Measurements from ENCODE around the gene GLB1L2. TPM values are rescaled to one million over a fixed set of nuclear protein-coding genes. Genes with fewer than 3 reads are reported as not detected.
A peak's percentile ranks its signal among the peaks of the same experiment; 100 is the strongest.
"Not testable (repeated sequence)": the region's sequence is repeated elsewhere in the genome, so short reads cannot be mapped to it uniquely, and the experiment has no call there.

Gene GLB1L2
- polyA plus RNA-seq (2013, experiment 1 of 4): 5.1 TPM
- polyA plus RNA-seq (2013, experiment 2 of 4): 5.1 TPM
- 4.1 TPM for polyA plus RNA-seq (2013, experiment 3 of 4)
- polyA plus RNA-seq (2013, experiment 4 of 4): 4.6 TPM

- 1% methylated on average over 67 to 73 of the region's 80 CpGs for WGBS, 2 experiments
- Histone ChIP-seq H3K36me3 (ENCODE audit: control insufficient read depth, insufficient read depth, low read length) (no peaks in the 10 kb centered on the region), H3K27ac (ENCODE audit: insufficient read depth, low read depth, low read length, poor library complexity, severe bottlenecking) (no peak within 1 kb of the TSS), H3K27me3 (ENCODE audit: control insufficient read depth, insufficient read depth, low read length, poor library complexity, severe bottlenecking) (peaks cover 60% of the 10 kb centered on the region), H3K4me1 (ENCODE audit: control insufficient read depth, insufficient read depth, low read length) (peaks cover 5% of the 10 kb centered on the region), H3K4me3 (ENCODE audit: insufficient read depth, low read depth, low read length) (peak within 1 kb of the TSS; percentile 49), H3K9me3 (ENCODE audit: control insufficient read depth, low read length) (no peaks in the 10 kb centered on the region)
Measured at GRCh38 chr11:134331354-134332188, at the start of gene GLB1L2. Gene GLB1L2, plus strand, starts transcription at chr11:134331988. Its CDS starts 74 bp downstream, at chr11:134332062.

GRCh38 chr11:134282121-134283045, 49.4 kb upstream of the GLB1L2 start:
- WGBS, 2 experiments: 90 to 91% methylated on average over 22 of the region's 22 CpGs

GRCh38 chr11:134283461-134284230, 48.1 kb upstream of the GLB1L2 start:
- H3K4me3 ChIP-seq (ENCODE audit: insufficient read depth, low read depth, low read length): no peak overlapping the region
- H3K27me3 ChIP-seq (ENCODE audit: control insufficient read depth, insufficient read depth, low read length, poor library complexity, severe bottlenecking): peaks cover 5% of the 10 kb centered on the region
- no peaks in the 10 kb centered on the region for H3K36me3 ChIP-seq (ENCODE audit: control insufficient read depth, insufficient read depth, low read length)
- H3K4me1 ChIP-seq (ENCODE audit: control insufficient read depth, insufficient read depth, low read length): no peaks in the 10 kb centered on the region
- 92% methylated on average over 16 of the region's 16 CpGs for WGBS, 2 experiments
- no peak overlapping the region for H3K27ac ChIP-seq (ENCODE audit: insufficient read depth, low read depth, low read length, poor library complexity, severe bottlenecking)
- no peaks in the 10 kb centered on the region for H3K9me3 ChIP-seq (ENCODE audit: control insufficient read depth, low read length)

More at GRCh38 chr11:134282121-134283045, 49.4 kb upstream of the GLB1L2 start:
- H3K4me3 ChIP-seq (ENCODE audit: insufficient read depth, low read depth, low read length): no peak overlapping the region
- no peaks in the 10 kb centered on the region for H3K36me3 ChIP-seq (ENCODE audit: control insufficient read depth, insufficient read depth, low read length)
- H3K9me3 ChIP-seq (ENCODE audit: control insufficient read depth, low read length): no peaks in the 10 kb centered on the region
- H3K27ac ChIP-seq (ENCODE audit: insufficient read depth, low read depth, low read length, poor library complexity, severe bottlenecking): no peak overlapping the region
- H3K27me3 ChIP-seq (ENCODE audit: control insufficient read depth, insufficient read depth, low read length, poor library complexity, severe bottlenecking): peaks cover 17% of the 10 kb centered on the region
- no peaks in the 10 kb centered on the region for H3K4me1 ChIP-seq (ENCODE audit: control insufficient read depth, insufficient read depth, low read length)

- not testable (repeated sequence) for H3K36me3 ChIP-seq (ENCODE audit: control insufficient read depth, insufficient read depth, low read length); H3K9me3 ChIP-seq (ENCODE audit: control insufficient read depth, low read length); H3K27me3 ChIP-seq (ENCODE audit: control insufficient read depth, insufficient read depth, low read length, poor library complexity, severe bottlenecking); H3K4me1 ChIP-seq (ENCODE audit: control insufficient read depth, insufficient read depth, low read length); H3K4me3 ChIP-seq (ENCODE audit: insufficient read depth, low read depth, low read length); H3K27ac ChIP-seq (ENCODE audit: insufficient read depth, low read depth, low read length, poor library complexity, severe bottlenecking)
- 91 to 92% methylated on average over 5 of the region's 5 CpGs for WGBS, 2 experiments
Measured at GRCh38 chr11:134284349-134284748, 47.4 kb upstream of the GLB1L2 start.

GRCh38 chr11:134287561-134287960, 44.2 kb upstream of the GLB1L2 start:
- H3K4me1 ChIP-seq (ENCODE audit: control insufficient read depth, insufficient read depth, low read length): no peaks in the 10 kb centered on the region
- H3K9me3 ChIP-seq (ENCODE audit: control insufficient read depth, low read length): no peaks in the 10 kb centered on the region
- no peaks in the 10 kb centered on the region for H3K27me3 ChIP-seq (ENCODE audit: control insufficient read depth, insufficient read depth, low read length, poor library complexity, severe bottlenecking)
- H3K36me3 ChIP-seq (ENCODE audit: control insufficient read depth, insufficient read depth, low read length): no peaks in the 10 kb centered on the region
- H3K27ac ChIP-seq (ENCODE audit: insufficient read depth, low read depth, low read length, poor library complexity, severe bottlenecking): no peak overlapping the region
- H3K4me3 ChIP-seq (ENCODE audit: insufficient read depth, low read depth, low read length): no peak overlapping the region
- 92 to 95% methylated on average over 12 of the region's 12 CpGs for WGBS, 2 experiments

GRCh38 chr11:134288486-134288885, 43.3 kb upstream of the GLB1L2 start:
- WGBS, 2 experiments: 95 to 96% methylated on average over 13 of the region's 13 CpGs
- Histone ChIP-seq H3K4me1 (ENCODE audit: control insufficient read depth, insufficient read depth, low read length) (no peaks in the 10 kb centered on the region), H3K36me3 (ENCODE audit: control insufficient read depth, insufficient read depth, low read length) (no peaks in the 10 kb centered on the region), H3K9me3 (ENCODE audit: control insufficient read depth, low read length) (no peaks in the 10 kb centered on the region), H3K27ac (ENCODE audit: insufficient read depth, low read depth, low read length, poor library complexity, severe bottlenecking) (no peak overlapping the region), H3K4me3 (ENCODE audit: insufficient read depth, low read depth, low read length) (no peak overlapping the region), H3K27me3 (ENCODE audit: control insufficient read depth, insufficient read depth, low read length, poor library complexity, severe bottlenecking) (no peaks in the 10 kb centered on the region)

GRCh38 chr11:134289167-134289566, 42.6 kb upstream of the GLB1L2 start:
- Histone ChIP-seq H3K9me3 (ENCODE audit: control insufficient read depth, low read length) (no peaks in the 10 kb centered on the region), H3K4me3 (ENCODE audit: insufficient read depth, low read depth, low read length) (no peak overlapping the region), H3K36me3 (ENCODE audit: control insufficient read depth, insufficient read depth, low read length) (no peaks in the 10 kb centered on the region), H3K27ac (ENCODE audit: insufficient read depth, low read depth, low read length, poor library complexity, severe bottlenecking) (no peak overlapping the region), H3K4me1 (ENCODE audit: control insufficient read depth, insufficient read depth, low read length) (no peaks in the 10 kb centered on the region), H3K27me3 (ENCODE audit: control insufficient read depth, insufficient read depth, low read length, poor library complexity, severe bottlenecking) (no peaks in the 10 kb centered on the region)
- 85 to 88% methylated on average over 4 of the region's 4 CpGs for WGBS, 2 experiments

- Histone ChIP-seq H3K4me3 (ENCODE audit: insufficient read depth, low read depth, low read length) (no peak overlapping the region), H3K9me3 (ENCODE audit: control insufficient read depth, low read length) (no peaks in the 10 kb centered on the region), H3K27me3 (ENCODE audit: control insufficient read depth, insufficient read depth, low read length, poor library complexity, severe bottlenecking) (no peaks in the 10 kb centered on the region), H3K36me3 (ENCODE audit: control insufficient read depth, insufficient read depth, low read length) (no peaks in the 10 kb centered on the region), H3K4me1 (ENCODE audit: control insufficient read depth, insufficient read depth, low read length) (no peaks in the 10 kb centered on the region), H3K27ac (ENCODE audit: insufficient read depth, low read depth, low read length, poor library complexity, severe bottlenecking) (no peak overlapping the region)
- WGBS, 2 experiments: 60% methylated on average over 12 of the region's 12 CpGs
Measured at GRCh38 chr11:134289789-134290188, 42.0 kb upstream of the GLB1L2 start.

- no peak overlapping the region for H3K27ac ChIP-seq (ENCODE audit: insufficient read depth, low read depth, low read length, poor library complexity, severe bottlenecking)
- H3K27me3 ChIP-seq (ENCODE audit: control insufficient read depth, insufficient read depth, low read length, poor library complexity, severe bottlenecking): no peaks in the 10 kb centered on the region
- no peaks in the 10 kb centered on the region for H3K36me3 ChIP-seq (ENCODE audit: control insufficient read depth, insufficient read depth, low read length)
- 91 to 95% methylated on average over 7 of the region's 7 CpGs for WGBS, 2 experiments
- no peaks in the 10 kb centered on the region for H3K9me3 ChIP-seq (ENCODE audit: control insufficient read depth, low read length)
- H3K4me3 ChIP-seq (ENCODE audit: insufficient read depth, low read depth, low read length): no peak overlapping the region
- H3K4me1 ChIP-seq (ENCODE audit: control insufficient read depth, insufficient read depth, low read length): no peaks in the 10 kb centered on the region
Measured at GRCh38 chr11:134290646-134291045, 41.1 kb upstream of the GLB1L2 start.

Measured in ectodermal cell (in vitro differentiated cells).